Activated naive CD4-positive, alpha-beta T cell treated with anti-CD3 and anti-CD28 coated beads, Interleukin-2, amount 50 U/mL, for 72 hours (primary cell): ENCODE measurements around the gene SPDYE2B. TPM values are rescaled to one million over a fixed set of nuclear protein-coding genes. Genes with fewer than 3 reads are reported as not detected.
"Not testable (repeated sequence)": the region's sequence is repeated elsewhere in the genome, so short reads cannot be mapped to it uniquely, and the experiment has no call there.

Experiments
- ATAC-seq, 2 donors: fragments of 150-1000 bp; cut with Tn5 transposase; 2 replicates each; pipeline ENCODE4 v1.10.0; 2021; ENCODE audit warnings: mild to moderate bottlenecking in 2 of 2, moderate library complexity in 2 of 2
- DNase-seq, 2 donors: peaks; one replicate each; pipeline ENCODE4 v3.0.0; 2021 to 2022; ENCODE audit warnings: low spot score in 2 of 2
- H3K27ac Mint-ChIP-seq, 2 donors: one replicate each; pipeline ENCODE4 v1.8.0; 2022; ENCODE audit warnings: mild to moderate bottlenecking in 2 of 2, mixed read lengths in 2 of 2
- H3K36me3 Mint-ChIP-seq, 2 donors: one replicate each; pipeline ENCODE4 v1.8.0; 2022; ENCODE audit warnings: mixed read lengths in 2 of 2
- H3K9me3 Mint-ChIP-seq, 2 donors: one replicate each; pipeline ENCODE4 v1.8.0; 2022; ENCODE audit warnings: mixed read lengths in 2 of 2
- total RNA-seq, 2 donors: library from RNA; stranded (reverse); gene quantifications; one replicate each; pipeline ENCODE4 v1.2.3, GENCODE V29; 2022

The SPDYE2B gene
- total RNA-seq, 2 donors from 2014 or later, result not detected

DNA sequence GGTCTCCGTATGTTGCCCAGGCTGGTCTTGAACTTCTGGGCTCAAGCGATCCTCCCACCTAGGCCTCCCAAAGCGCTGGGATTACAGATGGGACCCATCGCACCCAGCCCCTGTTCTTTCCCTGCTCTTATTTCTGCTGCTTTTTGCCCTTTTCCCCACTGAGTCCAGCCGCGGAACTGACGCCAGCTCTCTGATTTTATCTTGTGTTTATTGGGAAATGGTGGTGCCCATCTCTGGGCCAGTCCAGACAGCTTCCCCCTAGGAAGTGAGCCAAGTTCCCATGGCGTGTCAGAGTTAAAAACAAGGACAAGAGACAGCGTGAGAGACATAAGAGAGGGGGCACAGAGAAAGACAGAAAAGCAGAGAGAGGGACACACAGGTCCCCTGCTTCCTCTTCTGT is 19.5 kb upstream of the SPDYE2B start:
- DNase-seq, ATAC-seq: not testable (repeated sequence)

DNA sequence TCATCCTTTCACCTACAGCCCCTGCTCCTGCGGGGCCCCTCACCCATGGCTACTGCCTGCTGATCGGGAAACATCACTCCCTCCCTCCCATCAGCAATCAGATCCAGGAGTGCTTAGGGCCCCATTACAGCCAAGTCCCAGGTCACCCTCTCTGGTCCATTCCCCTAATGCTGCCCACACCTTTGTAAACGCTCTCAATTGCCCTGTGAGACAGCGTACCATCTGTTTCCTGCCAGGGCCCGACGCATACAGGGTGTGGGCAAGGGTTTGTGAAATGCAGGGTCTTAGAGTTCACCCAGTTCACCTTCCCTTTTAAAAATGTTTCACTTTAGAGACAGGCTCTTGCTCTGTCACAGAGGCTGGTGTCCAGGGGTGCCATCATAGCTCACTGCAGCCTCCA is 15.8 kb upstream of the SPDYE2B start:
- not testable (repeated sequence) for DNase-seq, ATAC-seq

More for the DNA sequence above, 19.5 kb upstream of the SPDYE2B start:
- H3K9me3 Mint-ChIP-seq, H3K27ac Mint-ChIP-seq, H3K36me3 Mint-ChIP-seq: not testable (repeated sequence)

DNA sequence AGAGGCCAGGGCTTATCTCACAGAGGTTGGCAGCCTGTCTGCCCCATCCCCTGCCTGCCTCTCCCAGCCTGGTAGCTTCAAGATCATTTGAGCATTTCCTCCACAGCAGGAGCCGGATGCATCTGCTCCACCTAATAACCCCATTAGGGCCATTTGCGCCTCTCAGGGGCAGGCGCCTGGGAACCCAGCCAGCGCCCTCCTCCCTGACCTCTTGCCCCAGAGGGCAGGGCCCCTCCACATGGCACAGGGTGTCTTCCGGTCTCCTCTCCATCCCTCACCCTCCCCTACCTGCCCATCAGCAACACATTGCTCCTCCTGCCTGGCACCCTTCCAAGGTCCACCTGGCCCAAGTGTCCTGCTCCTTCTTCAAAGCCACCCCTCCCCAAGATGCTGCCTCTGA is 14.8 kb upstream of the SPDYE2B start:
- not testable (repeated sequence) for ATAC-seq, H3K27ac Mint-ChIP-seq, H3K36me3 Mint-ChIP-seq, H3K9me3 Mint-ChIP-seq, DNase-seq

More for the DNA sequence above, 15.8 kb upstream of the SPDYE2B start:
- H3K27ac Mint-ChIP-seq, H3K36me3 Mint-ChIP-seq, H3K9me3 Mint-ChIP-seq: not testable (repeated sequence)

DNA sequence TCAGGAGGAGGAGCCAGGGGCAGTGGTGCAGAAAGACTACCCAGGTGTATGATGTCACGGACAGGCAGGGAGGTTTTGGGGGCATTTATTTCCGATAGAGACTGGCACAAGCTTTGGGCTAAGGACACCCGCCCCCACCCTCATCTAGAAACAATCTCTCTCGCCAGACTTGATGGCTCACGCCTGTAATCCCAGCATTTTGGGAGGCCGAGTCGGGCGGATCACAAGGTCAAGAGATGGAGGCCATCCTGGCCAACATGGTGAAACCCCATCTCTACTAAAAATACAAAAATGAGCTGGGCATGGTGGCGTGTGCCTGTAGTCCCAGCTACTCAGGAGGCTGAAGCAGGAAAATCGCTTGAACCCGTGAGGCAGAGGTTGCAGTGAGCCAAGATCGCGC is 13.2 kb upstream of the SPDYE2B start:
- not testable (repeated sequence) for H3K9me3 Mint-ChIP-seq, ATAC-seq, H3K27ac Mint-ChIP-seq, DNase-seq, H3K36me3 Mint-ChIP-seq

DNA sequence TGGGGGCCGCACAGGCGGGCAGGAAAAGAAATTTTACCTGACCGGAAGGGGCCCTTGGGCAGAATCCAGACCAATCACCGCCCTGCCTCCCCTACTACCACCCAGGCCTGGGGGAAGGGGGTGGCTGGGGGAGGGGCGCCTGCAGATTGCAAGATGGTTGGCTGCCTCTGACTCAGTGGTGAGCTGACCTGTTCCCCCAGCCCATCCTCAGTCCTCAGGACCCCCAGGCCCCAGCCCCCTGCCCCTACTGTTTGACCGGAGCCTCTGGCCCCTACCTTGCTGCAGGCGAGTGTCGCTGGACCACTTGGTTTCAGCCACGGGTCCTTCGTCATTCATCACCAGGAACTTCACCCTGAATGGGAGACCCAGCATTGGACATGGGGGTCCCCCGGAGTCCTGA is 11.3 kb upstream of the SPDYE2B start:
- ATAC-seq, result peak; percentile 15 to 17
- H3K9me3 Mint-ChIP-seq, H3K36me3 Mint-ChIP-seq, DNase-seq, H3K27ac Mint-ChIP-seq: not testable (repeated sequence)

DNA sequence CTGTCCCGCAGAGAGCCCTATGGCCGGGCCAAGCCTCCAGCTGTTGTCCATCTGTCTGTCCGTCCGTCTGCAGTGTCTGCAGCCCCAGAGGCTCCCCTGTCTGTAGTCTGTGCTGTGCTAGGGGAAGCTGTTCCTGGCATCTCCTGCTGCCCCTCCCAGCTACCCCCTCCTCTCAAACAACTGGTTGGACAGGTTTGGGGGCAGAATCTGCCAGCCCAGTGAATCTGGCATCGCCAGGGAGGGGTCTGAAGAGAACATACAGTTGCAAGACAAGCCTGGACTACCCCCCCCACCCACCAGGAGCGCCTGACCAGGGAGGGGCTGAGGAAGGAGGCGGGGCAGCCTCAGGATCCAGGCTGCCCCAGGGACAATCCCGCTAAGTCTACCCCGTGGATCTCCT is 7.4 kb upstream of the SPDYE2B start, which contains the start of gene UPK3BL1:
TSS of gene UPK3BL1 (minus strand) at position 101 of the 400 bp plus-strand sequence. CDS start at position 51, 50 bp downstream.
- ATAC-seq, H3K9me3 Mint-ChIP-seq, H3K27ac Mint-ChIP-seq, H3K36me3 Mint-ChIP-seq, DNase-seq: not testable (repeated sequence)

DNA sequence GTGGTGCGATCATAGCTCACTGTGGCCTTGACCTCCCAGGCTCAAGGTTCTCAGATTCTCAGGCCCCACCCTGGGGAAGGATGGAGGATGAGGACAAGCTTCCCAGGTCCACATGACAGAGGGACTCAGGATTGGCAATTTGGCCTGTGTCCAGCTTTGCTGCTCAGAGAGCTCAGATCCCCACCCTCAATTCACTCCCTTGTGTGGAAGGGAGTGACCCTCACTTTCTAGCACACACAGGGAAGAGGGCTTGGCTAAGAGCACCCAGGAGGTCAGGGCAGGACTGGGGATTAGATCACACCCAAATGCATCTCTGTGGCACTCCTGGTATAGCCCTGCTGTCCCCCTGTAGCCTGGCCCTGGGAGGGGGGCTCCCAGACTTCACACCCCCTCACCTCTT is 6.7 kb upstream of the SPDYE2B start:
- not testable (repeated sequence) for ATAC-seq, DNase-seq, H3K9me3 Mint-ChIP-seq, H3K36me3 Mint-ChIP-seq, H3K27ac Mint-ChIP-seq

DNA sequence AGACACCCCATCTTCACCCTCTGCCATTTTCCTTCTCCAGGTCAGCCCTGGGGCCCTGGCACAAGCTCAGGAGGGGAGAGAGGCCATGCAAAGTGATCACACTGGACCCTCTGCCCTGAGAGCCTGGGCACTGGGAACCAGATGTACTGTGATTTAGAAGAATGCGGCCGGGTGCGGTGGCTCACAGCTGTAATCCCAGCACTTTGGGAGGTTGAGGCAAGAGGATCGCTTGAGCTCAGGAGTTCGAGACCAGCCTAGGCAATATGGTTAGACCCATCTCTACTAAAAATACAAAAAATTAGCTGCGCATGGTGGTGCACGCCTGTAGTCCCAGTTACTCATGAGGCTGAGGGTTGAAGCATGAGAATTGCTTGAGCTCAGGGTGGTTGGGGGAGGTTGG is 2.3 kb upstream of the SPDYE2B start:
- H3K27ac Mint-ChIP-seq, H3K9me3 Mint-ChIP-seq, H3K36me3 Mint-ChIP-seq, DNase-seq: not testable (repeated sequence)
- ATAC-seq, result peak; percentile 22 to 27

DNA sequence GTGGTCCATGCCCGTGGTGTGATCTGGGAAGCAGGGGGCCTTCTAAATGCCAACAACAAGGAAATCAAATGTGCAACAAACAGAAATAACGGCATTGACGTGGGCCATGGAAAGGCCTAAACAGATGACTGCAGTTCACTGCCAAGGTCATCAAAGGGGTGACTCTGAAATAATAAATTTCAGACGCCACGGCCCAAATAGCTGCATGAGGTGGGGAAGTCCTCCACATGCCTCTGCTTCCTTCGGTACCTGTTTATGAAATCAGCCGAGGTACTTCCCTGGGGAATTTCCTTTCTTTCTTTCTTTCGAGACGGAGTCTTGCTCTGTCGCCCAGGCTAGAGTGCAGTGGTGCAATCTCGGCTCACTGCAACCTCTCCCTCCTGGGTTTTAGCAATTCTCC is 14.6 kb downstream of the SPDYE2B start:
- not testable (repeated sequence) for ATAC-seq, DNase-seq, H3K9me3 Mint-ChIP-seq, H3K27ac Mint-ChIP-seq, H3K36me3 Mint-ChIP-seq

DNA sequence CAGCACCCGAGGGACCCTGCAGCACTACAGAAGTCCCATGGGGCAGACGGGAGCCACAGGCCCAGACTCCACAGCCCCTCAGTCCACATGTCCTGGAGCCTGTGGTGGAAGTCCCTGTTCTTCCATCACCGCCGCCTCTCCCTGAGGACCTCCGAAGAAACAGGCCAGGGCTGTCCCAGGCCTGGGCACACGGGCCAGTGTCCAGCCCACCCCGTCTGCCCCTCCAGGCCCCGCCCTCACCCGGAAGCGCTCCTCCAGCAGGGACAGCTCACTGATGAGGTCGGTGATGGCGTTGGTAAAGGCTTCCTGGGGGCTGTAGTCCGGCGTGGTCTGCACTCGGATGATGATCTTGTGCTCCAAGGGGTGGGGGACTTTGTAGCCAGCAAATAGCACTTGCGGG is 16.7 kb downstream of the SPDYE2B start:
- not testable (repeated sequence) for H3K27ac Mint-ChIP-seq, H3K36me3 Mint-ChIP-seq, H3K9me3 Mint-ChIP-seq, DNase-seq, ATAC-seq

DNA sequence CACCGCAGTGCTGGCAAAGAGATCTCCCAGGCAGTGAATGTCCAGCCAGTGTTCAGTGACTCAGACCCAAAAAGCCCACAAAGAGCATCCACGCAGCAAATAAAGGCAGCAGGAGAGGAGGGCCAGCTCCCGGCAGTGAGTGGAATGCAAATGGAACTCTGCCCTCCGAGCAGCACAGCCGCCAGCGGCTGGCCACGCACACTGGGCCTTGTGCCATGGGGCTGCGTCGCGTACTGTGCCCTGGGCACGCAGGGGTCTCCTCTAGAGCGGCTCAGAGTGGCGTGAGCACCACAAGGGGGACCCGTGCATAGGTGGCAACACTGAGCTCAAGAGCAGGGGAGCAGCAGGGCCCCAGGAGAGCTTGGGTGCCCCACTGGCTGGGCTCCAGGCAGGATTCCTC is 17.4 kb downstream of the SPDYE2B start:
- not testable (repeated sequence) for H3K9me3 Mint-ChIP-seq, H3K27ac Mint-ChIP-seq, H3K36me3 Mint-ChIP-seq, DNase-seq, ATAC-seq

DNA sequence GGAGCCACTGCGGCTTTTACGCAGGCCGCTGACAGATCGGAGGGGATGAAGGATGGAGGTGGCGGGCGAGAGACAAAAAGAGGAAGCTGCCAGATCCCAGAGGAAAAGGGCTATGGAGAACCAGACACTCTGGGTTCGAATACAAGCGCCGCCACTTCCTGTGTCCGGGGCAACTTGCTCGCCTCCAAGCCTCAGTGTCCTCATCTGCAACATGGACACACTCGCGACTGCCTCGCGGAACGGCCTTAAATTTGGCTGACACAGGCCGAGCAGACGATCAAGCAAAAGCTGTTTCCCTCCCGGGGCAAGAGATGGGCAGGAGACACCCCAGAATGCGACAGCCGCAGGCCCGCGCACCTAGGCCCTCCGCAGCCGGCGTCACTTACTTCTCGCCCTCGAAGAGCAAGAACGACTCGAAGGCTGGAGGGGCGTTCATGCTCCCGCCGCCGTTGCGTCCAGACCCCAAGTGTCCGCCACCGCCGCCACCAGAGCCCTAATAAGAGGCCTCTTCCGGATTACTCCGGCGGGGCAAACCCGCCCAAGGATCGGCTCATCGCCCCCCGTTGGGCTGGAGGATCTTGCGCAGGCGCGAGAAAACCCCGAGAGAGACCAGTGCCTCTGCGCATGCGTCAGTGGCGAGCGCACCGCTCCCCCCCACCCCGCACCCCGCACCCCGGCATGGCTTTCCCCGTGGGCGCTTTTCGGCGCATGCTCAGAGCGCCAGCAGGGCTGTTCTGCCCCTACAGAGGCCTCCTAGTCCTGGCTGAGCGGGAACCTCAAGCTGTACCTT is 21.2 kb downstream of the SPDYE2B start, which contains the start of gene POLR2J2:
TSS of gene POLR2J2 (minus strand) at position 498 of the 790 bp plus-strand sequence. CDS start at position 436, 62 bp downstream.
- H3K27ac Mint-ChIP-seq, result peak within 1 kb of the TSS; percentile 29 to 85
- ATAC-seq (peak; percentile 70 to 78), DNase-seq (peak; percentile 71 to 96)
- not testable (repeated sequence) for H3K36me3 Mint-ChIP-seq, H3K9me3 Mint-ChIP-seq

DNA sequence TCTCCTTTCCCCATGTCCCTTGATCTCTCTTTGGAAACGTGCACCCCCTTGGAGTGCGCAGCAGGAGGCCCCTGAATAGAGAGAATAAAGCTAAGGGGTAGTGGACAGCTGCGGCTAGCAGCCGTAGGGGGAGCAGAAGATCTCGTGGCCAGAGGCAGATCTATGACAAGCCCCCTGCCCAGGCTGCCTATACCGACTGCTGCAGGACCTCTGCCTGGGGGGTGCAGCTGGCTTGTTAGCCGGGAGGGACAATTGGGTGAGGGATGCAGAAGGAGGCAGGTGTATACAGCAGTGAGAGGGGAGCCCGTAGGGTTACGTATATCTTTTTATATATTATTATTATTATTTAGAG is 21.8 kb downstream of the SPDYE2B start:
- DNase-seq, H3K9me3 Mint-ChIP-seq, H3K36me3 Mint-ChIP-seq: not testable (repeated sequence)
- peak overlapping the region in 1 of 2 donors; percentile 85 for H3K27ac Mint-ChIP-seq
- ATAC-seq, result peak; percentile 13 to 31

DNA sequence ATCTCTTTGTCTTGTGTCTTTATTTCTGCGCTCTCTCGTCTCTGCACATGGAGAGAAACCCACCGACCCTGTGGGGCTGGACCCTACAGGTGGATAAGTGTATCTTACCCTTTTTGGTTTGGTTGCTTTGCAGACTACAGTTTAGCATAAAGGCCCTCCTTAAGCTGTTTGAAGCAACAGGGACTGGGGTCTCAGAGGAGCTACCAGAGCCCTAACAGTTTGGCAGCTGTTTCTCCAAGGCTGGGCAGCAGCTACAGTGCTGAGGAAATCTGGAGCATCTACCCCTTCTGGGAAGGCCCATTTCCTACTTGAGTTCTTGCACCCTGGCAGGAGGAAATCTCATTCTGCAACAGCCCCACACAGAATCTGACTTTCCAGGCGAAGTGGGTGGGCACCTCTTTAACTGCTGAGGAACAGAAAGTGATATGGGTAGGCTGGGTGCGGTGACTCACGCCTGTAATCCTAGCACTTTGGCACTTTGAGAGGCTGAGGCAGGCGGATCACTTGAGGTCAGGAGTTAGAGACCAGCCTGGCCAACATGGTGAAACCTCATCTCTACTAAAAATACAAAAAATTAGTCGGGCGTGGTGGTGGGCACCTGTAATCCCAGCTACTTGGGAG is 23.4 kb downstream of the SPDYE2B start:
- ATAC-seq, result not testable (repeated sequence)

DNA sequence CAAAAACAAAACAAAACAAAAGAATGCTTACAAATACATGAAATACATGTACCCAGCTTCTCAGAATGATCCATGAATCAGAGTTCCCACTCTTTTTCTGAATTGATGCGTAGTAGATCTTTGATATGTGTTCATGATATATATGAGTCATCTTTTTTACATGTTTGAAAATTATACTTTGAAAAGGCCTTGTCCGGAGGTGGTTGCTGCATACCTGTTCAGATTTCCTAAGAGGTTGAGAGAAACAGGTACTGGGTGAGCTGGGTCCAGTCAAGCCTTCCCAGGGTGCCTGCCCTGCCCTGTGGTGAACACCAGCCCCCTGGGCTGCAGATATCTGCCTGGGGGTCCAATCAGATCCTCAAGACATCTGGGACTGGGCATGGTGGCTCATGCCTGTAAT is 25.4 kb downstream of the SPDYE2B start:
- not testable (repeated sequence) for H3K36me3 Mint-ChIP-seq, H3K9me3 Mint-ChIP-seq, H3K27ac Mint-ChIP-seq
- DNase-seq (peak; percentile 31 to 62), ATAC-seq (peak; percentile 44 to 77)

More for the DNA sequence above, 23.4 kb downstream of the SPDYE2B start:
- H3K36me3 Mint-ChIP-seq, H3K27ac Mint-ChIP-seq, H3K9me3 Mint-ChIP-seq, DNase-seq: not testable (repeated sequence)

DNA sequence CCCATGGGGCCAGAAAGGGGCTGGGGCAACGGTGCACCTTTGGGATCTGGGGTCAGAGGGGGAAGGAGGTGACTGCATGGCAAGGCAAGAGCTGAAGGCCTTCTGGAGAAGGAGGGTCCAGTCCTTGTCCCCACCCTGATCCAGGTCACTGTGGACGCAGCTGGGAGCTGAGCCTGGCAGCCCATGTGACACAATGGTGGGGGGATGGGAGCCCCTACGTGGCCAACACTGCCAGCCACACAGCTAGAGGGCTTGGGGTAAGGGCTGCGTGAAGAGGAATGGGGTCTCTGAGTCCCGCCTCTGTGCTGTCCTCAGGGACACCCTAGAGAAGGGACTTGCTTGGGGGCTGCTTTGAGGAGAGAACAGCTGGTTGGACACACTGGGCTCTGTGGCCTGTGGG is 30.7 kb downstream of the SPDYE2B start:
- not testable (repeated sequence) for H3K9me3 Mint-ChIP-seq, H3K27ac Mint-ChIP-seq, ATAC-seq, H3K36me3 Mint-ChIP-seq, DNase-seq

DNA sequence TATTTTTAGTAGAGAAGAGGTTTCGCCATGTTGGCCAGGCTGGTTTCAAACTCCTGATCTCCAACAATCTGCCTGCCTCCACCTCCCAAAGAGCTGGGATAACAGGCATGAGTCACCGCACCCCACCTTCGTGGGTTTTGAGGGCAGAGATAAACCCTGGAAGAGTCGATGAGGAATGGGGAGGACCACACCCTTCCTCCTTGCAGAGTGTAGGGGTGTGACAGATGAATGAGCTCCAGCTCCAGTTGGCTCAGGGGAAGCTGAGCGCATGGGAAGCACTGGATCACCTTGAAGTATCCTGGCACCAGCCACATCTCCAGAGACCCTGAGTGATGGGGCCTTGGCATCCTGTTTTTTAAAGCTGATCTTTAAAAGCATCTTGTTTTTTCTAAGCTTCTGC is 32.4 kb downstream of the SPDYE2B start:
- ATAC-seq, H3K27ac Mint-ChIP-seq, H3K9me3 Mint-ChIP-seq, H3K36me3 Mint-ChIP-seq, DNase-seq: not testable (repeated sequence)
